ENCODE data around the gene RGS6.
"Not testable (repeated sequence)": the region's sequence is repeated elsewhere in the genome, so short reads cannot be mapped to it uniquely, and the experiment has no call there.

Gene RGS6

GRCh38 chr14:71932229-71932981 is at the start of gene RGS6:
Gene RGS6 (plus strand): TSS chr14:71932429.
- peak in 1 of 2 experiments; percentile 11 for DNase-seq (ENCODE audit: low read depth in 2 of 2)

- DNase-seq (ENCODE audit: low read depth in 2 of 2): no peak
These were observed 49.1 kb upstream of the RGS6 start for GRCh38 chr14:71883094-71883493.

DNA sequence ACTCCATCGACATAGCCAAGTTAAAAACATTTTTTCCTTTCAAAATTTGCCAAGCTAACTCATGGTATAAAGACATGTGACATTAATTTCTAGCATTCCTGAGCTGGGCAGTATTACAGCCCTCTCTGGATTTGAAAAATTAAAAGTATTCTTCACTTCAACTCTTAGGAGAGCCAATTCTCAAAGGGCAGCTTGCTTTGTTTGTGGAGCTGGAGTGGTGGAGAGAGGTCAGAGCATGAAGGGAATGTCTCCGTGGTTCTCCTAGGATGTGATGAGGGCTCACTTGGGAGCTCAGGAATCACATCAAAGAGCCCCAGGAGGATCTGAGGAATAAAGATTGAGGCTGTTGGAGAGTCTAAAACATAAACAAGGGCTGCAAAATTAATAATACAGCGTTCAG is 46.9 kb upstream of the RGS6 start:
- DNase-seq (ENCODE audit: low read depth in 2 of 2): no peak

DNA sequence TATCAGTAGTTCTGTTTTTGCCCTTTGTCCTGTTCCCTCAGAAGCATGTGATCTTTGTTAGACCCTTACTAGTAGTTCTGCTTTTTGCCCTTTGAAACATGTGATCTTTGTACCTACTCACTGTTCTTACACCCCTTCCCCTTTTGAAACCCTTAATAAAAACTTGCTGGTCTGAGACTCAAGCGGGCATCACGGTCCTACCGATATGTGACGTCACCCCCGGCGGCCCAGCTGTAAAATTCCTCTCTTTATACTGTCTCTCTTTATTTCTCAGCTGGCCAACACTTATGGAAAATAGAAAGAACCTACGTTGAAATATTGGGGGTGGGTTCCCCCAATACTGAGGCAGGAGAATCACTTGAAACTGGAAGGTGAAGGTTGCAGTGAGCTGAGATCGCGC is 44.4 kb upstream of the RGS6 start:
- not testable (repeated sequence) for DNase-seq (ENCODE audit: low read depth in 2 of 2)

DNA sequence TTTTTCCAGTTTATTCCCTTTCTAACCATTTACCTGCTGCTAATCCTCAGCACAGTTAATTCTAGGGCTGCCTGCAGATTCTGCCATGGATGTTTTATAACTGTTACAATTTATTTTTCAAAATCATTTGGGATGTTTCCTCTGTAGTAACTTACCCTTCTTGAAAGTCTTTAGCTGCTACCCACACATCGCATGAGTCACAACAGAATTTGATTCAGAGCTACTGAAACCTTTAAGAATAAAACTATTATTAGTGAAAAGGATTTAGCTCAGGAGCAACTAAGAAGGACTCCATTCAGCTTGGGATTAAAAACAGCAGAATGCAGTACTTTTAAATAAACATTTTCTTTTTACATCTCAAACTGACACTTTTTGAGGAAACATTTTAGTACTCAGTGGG is 41.7 kb upstream of the RGS6 start:
- DNase-seq (ENCODE audit: low read depth in 2 of 2): no peak

DNA sequence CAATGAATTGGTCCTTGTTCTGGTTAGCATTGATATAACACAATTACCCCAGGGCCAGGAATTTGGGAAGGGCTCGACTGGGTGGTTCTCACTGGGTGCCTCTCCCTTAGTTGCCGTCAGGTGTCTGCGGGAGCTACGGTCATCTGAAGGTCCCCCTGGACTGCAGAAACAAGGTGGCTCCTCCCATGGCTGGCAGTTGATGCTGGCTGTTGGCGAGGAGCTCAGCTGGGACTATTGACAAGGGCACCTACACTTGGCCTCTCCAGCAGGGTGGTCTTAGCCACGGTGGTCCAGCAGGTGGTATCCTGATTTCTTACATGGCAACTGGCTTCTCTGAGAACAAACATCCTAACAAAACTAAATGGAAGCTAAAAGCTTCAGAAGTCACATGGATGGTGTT is 41.0 kb upstream of the RGS6 start:
- DNase-seq (ENCODE audit: low read depth in 2 of 2): no peak

- no peak for DNase-seq (ENCODE audit: low read depth in 2 of 2)
These were observed 40.3 kb upstream of the RGS6 start for GRCh38 chr14:71891970-71892369.

DNA sequence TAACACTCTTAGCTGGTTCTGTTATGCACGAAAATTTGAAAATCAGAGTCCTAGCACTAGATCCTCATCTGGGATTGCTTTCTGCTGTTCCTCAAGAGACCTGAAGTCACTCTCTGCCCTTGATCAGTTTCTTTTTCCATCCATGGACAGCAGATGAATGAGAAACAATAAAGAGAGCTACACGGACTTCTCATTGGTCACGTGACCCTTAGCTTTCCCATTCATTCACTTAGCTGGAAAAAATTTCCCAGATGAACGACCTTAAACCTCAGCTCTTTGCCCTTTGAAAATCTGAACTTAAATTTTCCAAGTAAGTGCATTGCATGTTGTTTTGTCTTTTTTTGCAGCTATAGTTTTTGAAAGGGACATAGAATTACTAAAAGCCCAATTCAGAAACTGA is 27.2 kb upstream of the RGS6 start:
- no peak for DNase-seq (ENCODE audit: low read depth in 2 of 2)

DNA sequence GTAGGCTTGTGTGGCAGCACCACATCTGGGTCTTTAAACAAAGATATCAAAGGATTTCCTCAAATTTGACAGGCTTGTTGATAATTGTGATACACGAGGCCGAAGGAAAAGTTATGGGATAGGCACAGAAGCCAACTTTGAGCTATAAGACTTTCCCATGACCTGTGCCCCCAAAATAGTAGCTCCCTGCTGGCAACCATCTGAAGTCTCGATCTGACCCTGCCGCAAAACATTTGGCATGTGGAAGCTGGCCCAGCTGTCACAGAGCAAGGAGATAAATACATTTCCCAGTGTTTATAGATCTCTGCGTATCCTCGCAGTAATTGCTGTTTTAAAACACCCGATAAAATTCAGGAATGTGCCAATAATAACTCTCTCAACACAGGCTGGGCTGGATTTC is 26.4 kb upstream of the RGS6 start:
- no peak for DNase-seq (ENCODE audit: low read depth in 2 of 2)

DNA sequence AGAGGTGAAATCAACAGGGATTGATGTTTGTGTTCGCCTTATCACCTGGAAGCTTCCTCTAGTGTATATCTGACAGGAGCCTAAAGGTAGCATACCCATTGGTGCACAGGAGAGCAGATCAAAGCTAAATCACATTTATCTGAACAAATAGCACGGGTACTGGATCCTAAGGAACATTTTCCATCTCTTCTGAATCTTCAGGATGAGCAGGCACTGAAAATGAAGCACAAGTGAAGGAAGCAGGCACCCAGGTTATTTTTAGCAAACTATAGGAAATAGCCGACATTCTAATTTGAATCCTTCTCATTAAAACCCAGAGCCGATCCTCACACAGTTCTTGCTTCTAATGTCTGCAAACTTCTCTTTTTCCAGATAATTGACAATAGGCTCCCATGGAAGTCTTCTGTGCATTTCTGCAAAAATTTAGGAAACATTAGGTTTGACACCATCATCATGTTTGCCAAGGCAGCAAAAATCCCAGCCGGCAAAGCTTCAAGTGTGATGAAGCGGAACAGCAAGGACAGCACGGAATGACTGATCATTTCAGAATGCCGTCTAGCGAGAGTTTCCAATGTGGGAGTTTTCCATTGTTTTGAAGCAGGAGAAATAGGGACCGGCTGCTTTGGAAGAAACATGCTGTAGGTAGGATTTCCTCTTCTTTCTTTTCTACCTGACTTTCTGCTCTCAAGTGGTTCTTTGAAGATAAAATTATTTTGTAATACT is 24.3 kb upstream of the RGS6 start:
- DNase-seq (ENCODE audit: low read depth in 2 of 2): no peak

GRCh38 chr14:71911669-71912068 is 20.6 kb upstream of the RGS6 start:
- no peak for DNase-seq (ENCODE audit: low read depth in 2 of 2)

DNA sequence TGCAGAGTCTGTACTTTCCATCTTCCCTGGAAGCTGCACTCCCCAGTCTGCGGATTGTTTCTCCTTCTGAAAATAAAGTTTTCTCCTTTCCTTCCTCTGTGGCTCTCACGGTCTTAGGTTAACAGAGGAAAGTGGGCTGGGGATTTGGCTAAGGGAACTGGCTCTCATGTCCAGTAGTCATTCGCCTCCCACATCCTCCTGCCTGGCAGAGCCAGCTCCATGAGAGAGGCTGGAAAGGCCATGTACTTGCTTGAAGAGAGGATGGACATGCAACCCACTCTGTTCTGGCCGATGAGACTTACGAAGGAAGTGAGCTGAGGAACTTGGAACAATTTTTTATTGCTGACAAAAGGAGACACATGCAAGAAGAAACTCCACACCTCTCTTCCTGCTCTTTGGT is 18.9 kb upstream of the RGS6 start:
- DNase-seq (ENCODE audit: low read depth in 2 of 2): no peak

GRCh38 chr14:71918955-71919354 is 13.3 kb upstream of the RGS6 start:
- no peak for DNase-seq (ENCODE audit: low read depth in 2 of 2)

DNA sequence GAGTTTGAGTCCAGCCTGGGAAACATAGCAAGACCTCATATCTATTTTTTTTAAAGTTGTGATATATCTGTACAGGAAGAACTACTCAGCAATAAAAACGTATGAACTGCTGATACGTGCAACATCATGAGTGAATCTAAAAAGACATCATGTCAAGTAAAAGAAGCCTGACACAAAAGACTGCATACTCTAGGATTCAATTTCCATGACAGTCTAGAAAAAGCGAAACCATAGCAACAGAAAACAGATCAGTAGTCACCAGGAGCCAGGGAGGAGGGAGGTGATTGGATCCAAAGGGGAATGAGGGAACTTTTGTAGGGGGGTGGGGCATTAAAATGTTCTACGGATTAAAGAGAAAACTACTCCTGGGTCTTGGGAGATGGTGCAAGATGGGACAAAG is 8.7 kb upstream of the RGS6 start:
- no peak for DNase-seq (ENCODE audit: low read depth in 2 of 2)

- peak in 1 of 2 experiments; percentile 3 for DNase-seq (ENCODE audit: low read depth in 2 of 2)
These were observed 569 bp upstream of the RGS6 start for GRCh38 chr14:71931492-71932228.

GRCh38 chr14:71933001-71933587 is 865 bp downstream of the RGS6 start:
- peak in 1 of 2 experiments; percentile 2 for DNase-seq (ENCODE audit: low read depth in 2 of 2)

GRCh38 chr14:71938273-71938672 is 6.0 kb downstream of the RGS6 start:
- DNase-seq (ENCODE audit: low read depth in 2 of 2): not testable (repeated sequence)

DNA sequence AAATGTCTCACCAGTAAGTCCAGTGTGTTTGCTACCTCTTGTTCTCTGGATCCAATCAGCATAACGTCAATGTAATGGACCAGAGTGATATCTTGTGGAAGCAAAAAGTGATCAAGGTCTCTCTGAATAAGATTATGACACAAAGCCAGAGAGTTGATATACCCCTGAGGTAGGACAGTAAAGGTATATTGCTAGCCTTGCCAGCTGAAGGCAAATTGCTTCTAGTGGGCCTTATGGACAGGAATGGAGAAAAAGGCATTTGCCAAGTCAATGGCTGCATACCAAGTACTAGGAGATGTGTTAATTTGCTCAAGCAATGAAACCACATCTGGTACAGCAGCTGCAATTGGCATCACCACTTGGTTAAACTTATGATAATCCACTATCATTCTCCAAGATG is 7.1 kb downstream of the RGS6 start:
- not testable (repeated sequence) for DNase-seq (ENCODE audit: low read depth in 2 of 2)

DNA sequence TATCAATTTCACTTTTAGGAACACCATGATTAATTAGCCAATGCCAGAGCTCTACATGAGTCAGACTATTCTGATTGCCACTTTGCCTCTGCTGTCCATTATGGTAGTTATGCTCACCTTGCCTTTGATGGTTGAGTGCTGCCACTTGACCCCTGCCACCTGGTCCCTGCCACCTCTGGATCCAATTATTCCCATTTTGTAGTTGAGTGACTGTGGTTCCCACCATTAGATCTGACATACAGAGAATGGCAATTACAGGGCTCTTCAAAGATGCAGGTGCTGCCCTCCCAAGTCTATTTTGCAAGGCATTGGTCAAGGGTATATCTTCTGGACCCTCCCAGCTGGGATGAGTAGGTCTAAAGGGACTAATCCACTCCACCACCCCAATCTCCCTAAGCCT is 8.3 kb downstream of the RGS6 start:
- DNase-seq (ENCODE audit: low read depth in 2 of 2): not testable (repeated sequence)

DNA sequence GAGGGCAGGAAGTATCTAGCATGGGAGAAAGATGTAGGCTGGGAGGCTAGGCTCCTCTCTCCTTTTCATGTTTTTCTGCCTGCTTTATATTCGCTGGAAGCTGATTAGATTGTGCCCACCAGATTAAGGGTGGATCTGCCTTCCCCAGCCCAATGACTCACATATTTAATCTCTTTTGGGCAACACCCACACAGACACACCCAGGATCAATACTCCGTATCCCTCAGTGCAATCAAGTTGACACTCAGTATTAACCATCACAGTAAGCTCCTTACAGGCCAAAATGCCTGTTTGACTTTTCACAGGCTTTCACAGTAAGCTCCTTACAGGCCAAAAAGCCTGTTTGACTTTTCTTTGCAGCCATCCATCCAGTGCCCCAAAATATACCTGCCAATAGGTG is 9.4 kb downstream of the RGS6 start:
- DNase-seq (ENCODE audit: low read depth in 2 of 2): not testable (repeated sequence)

- DNase-seq (ENCODE audit: low read depth in 2 of 2): no peak
These were observed 10.9 kb downstream of the RGS6 start for GRCh38 chr14:71942904-71943694.

DNA sequence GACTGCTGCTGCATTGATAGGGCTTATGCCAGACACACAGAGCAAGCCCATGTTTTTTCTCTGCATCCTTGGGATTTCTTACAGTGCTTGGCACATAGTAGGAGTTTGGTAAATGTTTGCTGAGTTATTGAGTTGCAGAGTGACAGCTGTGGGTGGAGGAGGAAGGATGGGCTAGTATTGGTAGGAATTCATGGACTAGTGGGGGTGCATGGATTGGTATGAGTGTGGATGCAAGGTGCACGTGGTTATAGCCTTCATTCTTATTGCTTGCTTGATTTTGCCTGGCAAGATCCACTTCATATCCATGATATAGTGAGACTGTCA is 11.4 kb downstream of the RGS6 start:
- no peak for DNase-seq (ENCODE audit: low read depth in 2 of 2)
